Measurements from ENCODE around the gene HNRNPH2. TPM values are rescaled to one million over a fixed set of nuclear protein-coding genes. Genes with fewer than 3 reads are reported as not detected.

HNRNPH2 gene
- total RNA-seq, 4 donors from 2014 or later = 31.2 to 46.0 (median 40.1) TPM

GRCh38 chrX:101390664-101391525, 17.1 kb upstream of the HNRNPH2 start, which contains the start of gene RPL36A:
RPL36A (plus strand) TSS chrX:101391011; CDS start chrX:101391044, 33 bp downstream.
- 2 to 49% methylated on average over 19 to 47 of the region's 47 CpGs for WGBS, 2 donors
- TF ChIP-seq EP300 (IDR thresholded peaks at IDR 0.05) (peak in 1 of 2 donors; percentile 95), POLR2A (IDR thresholded peaks at IDR 0.05) (peak; percentile 65 to 77), CTCF (IDR thresholded peaks at IDR 0.05) (peak; percentile 48 to 73 (median 68))
- H3K36me3 ChIP-seq = no peaks in the 10 kb centered on the region
- H3K27ac ChIP-seq = peak within 1 kb of the TSS; percentile 56 to 86 (median 77)
- peaks cover 0 to 15% (median 3%) of the 10 kb centered on the region in 4 donors for H3K4me1 ChIP-seq
- no peaks in the 10 kb centered on the region for H3K27me3 ChIP-seq
- peak; percentile 68 to 76 for DNase-seq (ENCODE audit: low spot score in 2 of 2)
- H3K4me3 ChIP-seq = peak within 1 kb of the TSS; percentile 33 to 58 (median 43)
- H3K9me3 ChIP-seq = no peaks in the 10 kb centered on the region

DNA sequence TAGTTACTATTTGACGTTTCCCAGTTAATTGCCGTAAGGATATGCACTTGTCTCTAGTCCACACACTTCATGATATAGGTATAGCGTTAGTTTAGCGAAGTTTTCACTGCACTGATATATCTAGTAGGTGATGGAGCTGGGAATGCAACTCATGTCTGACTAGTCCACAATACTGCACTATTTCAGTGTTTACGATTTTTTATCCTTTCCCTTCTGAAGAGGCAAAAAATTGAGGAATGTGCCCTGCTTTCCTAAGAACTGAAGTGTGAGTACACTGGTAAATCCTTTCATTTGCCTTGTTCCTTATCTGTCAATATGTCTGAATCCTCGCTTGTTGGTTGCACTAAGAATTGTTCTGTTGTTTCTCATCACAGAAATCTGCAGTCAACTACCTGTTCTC, 16.2 kb upstream of the HNRNPH2 start:
- H3K4me1 ChIP-seq = peaks cover 0 to 15% (median 3%) of the 10 kb centered on the region in 4 donors
- H3K36me3 ChIP-seq = no peaks in the 10 kb centered on the region
- DNase-seq (ENCODE audit: low spot score in 2 of 2) = no peak
- peaks cover 0 to 3% of the 10 kb centered on the region in 2 donors for H3K27me3 ChIP-seq
- no peak for TF ChIP-seq EP300 (IDR thresholded peaks at IDR 0.05)
- TF ChIP-seq POLR2A (IDR thresholded peaks at IDR 0.05) = no peak
- no peak for TF ChIP-seq CTCF (IDR thresholded peaks at IDR 0.05)
- H3K4me3 ChIP-seq = peak overlapping the region; percentile 33 to 58 (median 43)
- 55 to 69% methylated on average over 6 of the region's 6 CpGs for WGBS, 2 donors
- no peaks in the 10 kb centered on the region for H3K9me3 ChIP-seq
- peak overlapping the region in 3 of 4 donors; percentile 73 to 86 (median 81) for H3K27ac ChIP-seq

GRCh38 chrX:101393530-101394305, 14.3 kb upstream of the HNRNPH2 start:
- H3K27me3 ChIP-seq = peaks cover 0 to 3% of the 10 kb centered on the region in 2 donors
- H3K4me1 ChIP-seq = peaks cover 0 to 15% (median 3%) of the 10 kb centered on the region in 4 donors
- DNase-seq (ENCODE audit: low spot score in 2 of 2) = no peak
- TF ChIP-seq POLR2A (IDR thresholded peaks at IDR 0.05) = no peak
- no peak overlapping the region for H3K4me3 ChIP-seq
- no peak overlapping the region for H3K27ac ChIP-seq
- H3K9me3 ChIP-seq = no peaks in the 10 kb centered on the region
- H3K36me3 ChIP-seq = no peaks in the 10 kb centered on the region
- 72 to 84% methylated on average over 10 to 11 of the region's 11 CpGs for WGBS, 2 donors

- no peak for DNase-seq (ENCODE audit: low spot score in 2 of 2)
- peaks cover 0 to 15% (median 3%) of the 10 kb centered on the region in 4 donors for H3K4me1 ChIP-seq
- peaks cover 0 to 5% of the 10 kb centered on the region in 2 donors for H3K27me3 ChIP-seq
- TF ChIP-seq CTCF (IDR thresholded peaks at IDR 0.05) = no peak
- TF ChIP-seq EP300 (IDR thresholded peaks at IDR 0.05) = no peak
- no peak for TF ChIP-seq POLR2A (IDR thresholded peaks at IDR 0.05)
- no peaks in the 10 kb centered on the region for H3K9me3 ChIP-seq
- no peak overlapping the region for H3K27ac ChIP-seq
- H3K4me3 ChIP-seq = no peak overlapping the region
- H3K36me3 ChIP-seq = peaks cover 0 to under 1% (median 0%) of the 10 kb centered on the region in 3 donors
Measured at GRCh38 chrX:101394372-101394771, 13.7 kb upstream of the HNRNPH2 start.

DNA sequence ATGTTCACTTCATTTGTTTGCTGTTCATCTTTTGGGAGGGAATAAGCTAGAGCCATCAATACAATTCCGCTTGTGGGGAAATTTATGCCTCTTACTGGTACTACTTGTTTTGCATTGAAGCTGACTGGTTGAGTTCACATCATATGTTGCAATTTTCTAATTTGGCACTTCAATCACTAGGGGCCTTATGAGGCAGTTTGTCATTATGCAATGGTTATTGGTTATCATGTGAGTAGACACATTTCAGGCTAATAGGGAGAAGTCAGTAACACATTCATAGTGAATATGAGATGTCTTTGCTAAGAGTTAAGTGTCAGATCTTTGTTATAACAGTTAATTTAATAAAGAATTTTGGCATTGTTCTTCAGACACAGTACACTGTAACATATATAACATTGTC, 12.2 kb upstream of the HNRNPH2 start:
- no peak for DNase-seq (ENCODE audit: low spot score in 2 of 2)
- Histone ChIP-seq H3K36me3 (peaks cover 0 to 13% (median 0%) of the 10 kb centered on the region in 3 donors), H3K4me1 (peaks cover 0 to 15% (median 3%) of the 10 kb centered on the region in 4 donors), H3K9me3 (no peaks in the 10 kb centered on the region), H3K4me3 (no peak overlapping the region), H3K27me3 (peaks cover 0 to 10% of the 10 kb centered on the region in 2 donors), H3K27ac (peak overlapping the region in 1 of 4 donors; percentile 29)
- 67 to 91% methylated on average over 1 of the region's 1 CpG for WGBS, 2 donors
- TF ChIP-seq CTCF (IDR thresholded peaks at IDR 0.05) (no peak), EP300 (IDR thresholded peaks at IDR 0.05) (peak in 1 of 2 donors; percentile 46)

Measured in tibial nerve (tissue), 4 donors.